Body of pancreas (tissue), 4 donors: ENCODE data around the gene STXBP3.

Experiments
- POLR2A ChIP-seq, 3 donors: fragments of 450-650 bp; IDR thresholded peaks; one replicate each; pipeline ENCODE4 v1.6.1; 2016; ENCODE audit warnings: antibody characterized with exemption in 3 of 3, mild to moderate bottlenecking in 2 of 3
- TF ChIP-seq, protein P1 (sequence below), 7 experiments: fragments of 450-650 bp in 4 of 7; fragments of 200-600 bp in 3 of 7; sonication (generic) in 3 of 7; IDR thresholded peaks; one replicate each; pipeline ENCODE4 v1.5.1; 2016 to 2019; ENCODE audit warnings: antibody characterized with exemption in 7 of 7

DNA sequence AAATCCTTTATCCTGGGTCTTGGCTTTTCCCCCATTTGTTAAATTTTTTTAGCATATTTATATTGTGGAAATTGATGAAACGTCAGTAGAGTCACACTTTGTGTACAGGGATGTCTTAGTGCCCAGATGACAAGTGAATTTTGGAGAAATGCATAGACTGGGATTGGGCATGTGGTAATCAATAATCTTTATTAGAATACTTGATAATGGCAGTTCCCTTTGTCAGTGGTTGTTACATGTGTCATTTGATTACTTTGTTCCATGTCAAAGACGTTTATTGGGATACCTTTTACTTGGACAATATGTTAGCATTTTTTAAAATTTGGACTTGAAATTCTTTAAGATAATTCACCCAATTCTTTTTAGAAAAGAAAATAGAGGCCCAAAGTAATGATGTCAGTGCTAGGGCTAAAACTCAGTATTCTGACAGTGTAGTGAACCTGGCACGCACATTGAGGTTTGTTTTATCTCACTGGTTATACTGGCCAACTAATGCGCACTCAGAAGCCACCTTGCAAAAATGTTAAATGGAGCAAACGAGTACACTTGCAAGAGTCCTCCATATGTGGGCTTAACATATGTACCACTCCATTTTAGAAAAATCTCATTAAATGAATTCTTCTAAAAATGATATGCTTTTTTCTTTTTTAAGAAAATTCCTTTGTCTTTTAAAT lies 45.2 kb upstream of the STXBP3 start:
- TF ChIP-seq POLR2A (IDR thresholded peaks at IDR 0.05) = no peak
- TF ChIP-seq, protein P1, sequence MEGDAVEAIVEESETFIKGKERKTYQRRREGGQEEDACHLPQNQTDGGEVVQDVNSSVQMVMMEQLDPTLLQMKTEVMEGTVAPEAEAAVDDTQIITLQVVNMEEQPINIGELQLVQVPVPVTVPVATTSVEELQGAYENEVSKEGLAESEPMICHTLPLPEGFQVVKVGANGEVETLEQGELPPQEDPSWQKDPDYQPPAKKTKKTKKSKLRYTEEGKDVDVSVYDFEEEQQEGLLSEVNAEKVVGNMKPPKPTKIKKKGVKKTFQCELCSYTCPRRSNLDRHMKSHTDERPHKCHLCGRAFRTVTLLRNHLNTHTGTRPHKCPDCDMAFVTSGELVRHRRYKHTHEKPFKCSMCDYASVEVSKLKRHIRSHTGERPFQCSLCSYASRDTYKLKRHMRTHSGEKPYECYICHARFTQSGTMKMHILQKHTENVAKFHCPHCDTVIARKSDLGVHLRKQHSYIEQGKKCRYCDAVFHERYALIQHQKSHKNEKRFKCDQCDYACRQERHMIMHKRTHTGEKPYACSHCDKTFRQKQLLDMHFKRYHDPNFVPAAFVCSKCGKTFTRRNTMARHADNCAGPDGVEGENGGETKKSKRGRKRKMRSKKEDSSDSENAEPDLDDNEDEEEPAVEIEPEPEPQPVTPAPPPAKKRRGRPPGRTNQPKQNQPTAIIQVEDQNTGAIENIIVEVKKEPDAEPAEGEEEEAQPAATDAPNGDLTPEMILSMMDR (IDR thresholded peaks at IDR 0.05) = no peak
